Esophagus squamous epithelium (tissue), 5 donors: ENCODE data around the gene CDK5R2. TPM values are rescaled to one million over a fixed set of nuclear protein-coding genes. Genes with fewer than 3 reads are reported as not detected.

Experiments used
- DNase-seq: peaks from one replicate; lab custom pipeline; 2025; lab: John Stamatoyannopoulos, UW
- H3K27ac ChIP-seq, 4 donors: fragments of 200-600 bp; sonication (generic); one replicate each; pipeline ENCODE4 v1.5.1; 2016 to 2019; ENCODE audit warnings: mild to moderate bottlenecking in 1 of 4
- H3K27me3 ChIP-seq, 4 donors: fragments of 200-600 bp; sonication (generic); 1 replicate in 3 of 4; 2 replicates in 1 of 4; pipeline versions ENCODE4 v1.5.1 to v1.6.0; 2017 to 2021; ENCODE audit warnings: antibody characterized with exemption in 1 of 4
- H3K36me3 ChIP-seq, 3 donors: fragments of 200-600 bp; sonication (generic); one replicate each; pipeline ENCODE4 v1.5.1; 2016 to 2019
- H3K4me1 ChIP-seq, 3 donors: fragments of 200-600 bp; sonication (generic); one replicate each; pipeline ENCODE4 v1.5.1; 2017 to 2019
- H3K4me3 ChIP-seq, 4 donors: fragments of 200-600 bp; sonication (generic); 1 replicate in 3 of 4; 2 replicates in 1 of 4; pipeline ENCODE4 v1.5.1; 2016 to 2019; ENCODE audit warnings: mild to moderate bottlenecking in 2 of 4, moderate library complexity in 1 of 4
- H3K9me3 ChIP-seq, 3 donors: fragments of 200-600 bp; sonication (generic); one replicate each; pipeline ENCODE4 v1.5.1; 2016 to 2019
- CTCF ChIP-seq, 6 experiments: fragments of 450-650 bp in 4 of 6; fragments of 200-600 bp in 2 of 6; sonication (generic) in 2 of 6; IDR thresholded peaks; one replicate each; pipeline ENCODE4 v1.5.1; 2016 to 2019; ENCODE audit warnings: antibody characterized with exemption in 6 of 6, mild to moderate bottlenecking in 4 of 6, moderate library complexity in 4 of 6
- POLR2A ChIP-seq, 4 donors: fragments of 450-650 bp; IDR thresholded peaks; one replicate each; pipeline ENCODE4 v1.6.1; 2017; ENCODE audit warnings: antibody characterized with exemption in 4 of 4, mild to moderate bottlenecking in 4 of 4, moderate library complexity in 3 of 4
- WGBS, 2 donors: methylation state at CpG; one replicate each; pipeline ENCODE4 v1.1.5; 2018; 5-methylcytosine and 5-hydroxymethylcytosine counted together
- intact Hi-C: fragments of 100-400 bp; cut with DNase I; formaldehyde crosslinking; loops from one replicate; pipeline ENCODE4 v1.15.0; 2022
- total RNA-seq, 4 donors: library from RNA; depleted of rRNA; stranded (reverse); fragments of >200 nt; gene quantifications; one replicate each; pipeline ENCODE4 v1.1.0, GENCODE V29; 2016
- donor health status: DM: yes; HTN: yes; CAD: no.

Gene CDK5R2
- total RNA-seq, 4 donors from 2014 or later: not detected

DNA sequence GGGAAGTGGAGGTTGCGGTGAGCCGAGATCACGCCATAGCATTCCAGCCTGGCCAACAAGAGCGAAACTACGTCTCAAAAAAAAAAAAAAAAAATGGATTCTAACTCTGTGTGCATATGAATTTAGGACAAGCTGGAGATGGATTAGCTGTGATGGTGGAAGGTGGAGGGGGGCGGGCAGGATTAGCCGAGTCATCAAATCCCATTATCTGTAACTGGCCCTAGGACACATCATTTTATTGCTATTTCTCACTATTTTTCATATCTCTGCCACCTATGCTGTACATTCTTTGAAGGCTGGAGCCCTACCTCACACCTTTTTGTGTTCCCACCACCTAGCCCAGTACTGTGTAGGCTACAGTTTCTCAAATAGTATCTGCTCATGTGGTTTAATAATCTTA is 7.3 kb upstream of the CDK5R2 start:
- H3K4me3 ChIP-seq: no peak overlapping the region
- no peak for DNase-seq
- H3K4me1 ChIP-seq: no peaks in the 10 kb centered on the region
- intact Hi-C loops: no loop called here
- H3K9me3 ChIP-seq: no peaks in the 10 kb centered on the region
- TF ChIP-seq POLR2A (IDR thresholded peaks at IDR 0.05): no peak
- TF ChIP-seq CTCF (IDR thresholded peaks at IDR 0.05): no peak
- no peak overlapping the region for H3K27ac ChIP-seq
- no peaks in the 10 kb centered on the region for H3K36me3 ChIP-seq
- H3K27me3 ChIP-seq: peaks cover 0 to 94% (median 0%) of the 10 kb centered on the region in 4 donors
- WGBS, 2 donors: 86 to 94% methylated on average over 6 to 7 of the region's 7 CpGs

GRCh38 chr2:218953366-218953954 is 6.0 kb upstream of the CDK5R2 start:
- intact Hi-C loops: no loop called here
- WGBS, 2 donors: 80 to 82% methylated on average over 1 to 9 of the region's 18 CpGs

GRCh38 chr2:218954541-218955300 is 4.7 kb upstream of the CDK5R2 start:
- Histone ChIP-seq H3K27ac (no peak overlapping the region), H3K36me3 (no peaks in the 10 kb centered on the region), H3K9me3 (no peaks in the 10 kb centered on the region), H3K4me3 (no peak overlapping the region), H3K4me1 (peaks cover 0 to 8% (median 5%) of the 10 kb centered on the region in 3 donors), H3K27me3 (peaks cover under 1 to 96% (median 8%) of the 10 kb centered on the region in 4 donors)
- WGBS, 2 donors: 72 to 82% methylated on average over 7 of the region's 8 CpGs
- TF ChIP-seq CTCF (IDR thresholded peaks at IDR 0.05) (no peak), POLR2A (IDR thresholded peaks at IDR 0.05) (no peak)
- intact Hi-C loops: no loop called here
- no peak for DNase-seq

More at GRCh38 chr2:218953366-218953954, 6.0 kb upstream of the CDK5R2 start:
- TF ChIP-seq POLR2A (IDR thresholded peaks at IDR 0.05) (no peak), CTCF (IDR thresholded peaks at IDR 0.05) (no peak)
- Histone ChIP-seq H3K4me1 (no peaks in the 10 kb centered on the region), H3K36me3 (no peaks in the 10 kb centered on the region), H3K27ac (no peak overlapping the region), H3K4me3 (no peak overlapping the region), H3K9me3 (no peaks in the 10 kb centered on the region), H3K27me3 (peaks cover 0 to 95% (median 0%) of the 10 kb centered on the region in 4 donors)
- DNase-seq: no peak

DNA sequence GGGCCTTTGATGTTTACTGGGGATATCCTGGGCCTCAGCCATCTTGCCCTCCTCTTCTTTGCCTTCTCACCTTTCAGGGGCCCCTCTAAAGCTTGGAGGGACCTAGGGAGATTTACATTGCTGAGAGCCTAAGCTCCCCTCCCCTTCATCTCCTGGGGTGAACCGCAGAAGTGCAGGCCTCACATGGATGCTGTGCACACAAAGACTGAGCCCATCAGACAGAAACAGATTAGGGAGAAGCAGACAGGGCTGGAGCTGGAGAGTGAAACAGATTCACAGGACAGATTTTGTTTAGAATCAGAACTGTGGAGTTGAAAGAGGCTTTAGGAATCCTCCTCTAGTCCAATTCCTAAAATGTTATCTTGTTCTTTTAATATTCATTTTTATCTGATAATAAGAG is 3.4 kb upstream of the CDK5R2 start:
- Histone ChIP-seq H3K4me1 (peaks cover 3 to 22% (median 18%) of the 10 kb centered on the region in 3 donors), H3K27ac (no peak overlapping the region), H3K9me3 (no peaks in the 10 kb centered on the region), H3K27me3 (peaks cover 10 to 96% (median 18%) of the 10 kb centered on the region in 4 donors), H3K36me3 (no peaks in the 10 kb centered on the region), H3K4me3 (no peak overlapping the region)
- no peak for TF ChIP-seq POLR2A (IDR thresholded peaks at IDR 0.05)
- no peak for TF ChIP-seq CTCF (IDR thresholded peaks at IDR 0.05)
- intact Hi-C loops: no loop called here
- 60% methylated on average over 1 of the region's 1 CpG; no CpG with 5 or more reads in 1 of the 2 donors for WGBS, 2 donors
- no peak for DNase-seq

DNA sequence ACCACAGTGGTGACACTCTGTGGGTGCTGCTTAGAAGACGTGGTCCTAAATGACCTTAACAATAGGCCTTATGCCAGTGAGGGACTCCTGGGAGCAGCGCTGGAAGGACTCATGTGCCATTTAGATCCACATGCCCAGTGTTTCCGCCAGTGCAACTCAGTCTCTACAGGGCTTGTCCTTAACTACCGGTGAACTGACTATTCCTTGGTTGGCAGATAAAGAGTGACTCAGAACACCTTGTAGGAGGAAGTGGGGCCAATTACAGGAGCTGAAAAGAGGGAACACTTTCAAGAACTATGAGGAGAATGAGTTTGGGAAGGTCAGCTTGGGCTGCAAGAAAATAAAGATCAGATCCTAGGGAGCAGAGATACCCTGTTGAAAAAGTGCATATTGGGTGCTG is 1.8 kb upstream of the CDK5R2 start:
- Histone ChIP-seq H3K27ac (no peak overlapping the region), H3K9me3 (no peaks in the 10 kb centered on the region), H3K4me1 (peaks cover 3 to 26% (median 18%) of the 10 kb centered on the region in 3 donors), H3K36me3 (no peaks in the 10 kb centered on the region), H3K4me3 (no peak overlapping the region), H3K27me3 (peaks cover 26 to 98% (median 27%) of the 10 kb centered on the region in 4 donors)
- intact Hi-C loops: no loop called here
- no peak for TF ChIP-seq POLR2A (IDR thresholded peaks at IDR 0.05)
- TF ChIP-seq CTCF (IDR thresholded peaks at IDR 0.05): no peak
- WGBS, 2 donors: 64 to 79% methylated on average over 2 to 4 of the region's 4 CpGs
- DNase-seq: no peak
